ENCODE data around the gene DNAI1.

- no peak for TF ChIP-seq POLR2A (IDR thresholded peaks at IDR 0.05)
- no peak for TF ChIP-seq CTCF (IDR thresholded peaks at IDR 0.05 in 8 of 11, conservative IDR thresholded peaks at IDR 0.05 in 3 of 11)
- no peak for TF ChIP-seq POLR2AphosphoS5 (IDR thresholded peaks at IDR 0.05)
Measured at GRCh38 chr9:34555936-34556525, 97.4 kb downstream of the DNAI1 start.
